ENCODE results near the gene SIRPA.

DNA sequence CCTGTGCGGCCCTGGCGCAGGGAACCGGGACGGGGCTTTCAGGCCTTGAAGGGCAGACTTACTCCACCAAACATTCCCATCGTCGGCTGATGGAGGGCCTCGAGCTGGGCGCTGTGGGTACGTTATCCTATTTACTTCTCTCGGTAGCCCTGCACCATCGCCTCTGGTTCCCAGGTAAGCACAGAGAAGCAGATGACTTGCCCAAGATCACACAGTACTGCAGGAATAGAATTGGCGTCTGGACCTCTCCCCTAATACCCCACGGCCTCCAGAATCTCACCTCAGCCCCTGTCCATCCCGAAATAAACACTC, 52.3 kb downstream of the SIRPA start:
- TF ChIP-seq, protein P1, sequence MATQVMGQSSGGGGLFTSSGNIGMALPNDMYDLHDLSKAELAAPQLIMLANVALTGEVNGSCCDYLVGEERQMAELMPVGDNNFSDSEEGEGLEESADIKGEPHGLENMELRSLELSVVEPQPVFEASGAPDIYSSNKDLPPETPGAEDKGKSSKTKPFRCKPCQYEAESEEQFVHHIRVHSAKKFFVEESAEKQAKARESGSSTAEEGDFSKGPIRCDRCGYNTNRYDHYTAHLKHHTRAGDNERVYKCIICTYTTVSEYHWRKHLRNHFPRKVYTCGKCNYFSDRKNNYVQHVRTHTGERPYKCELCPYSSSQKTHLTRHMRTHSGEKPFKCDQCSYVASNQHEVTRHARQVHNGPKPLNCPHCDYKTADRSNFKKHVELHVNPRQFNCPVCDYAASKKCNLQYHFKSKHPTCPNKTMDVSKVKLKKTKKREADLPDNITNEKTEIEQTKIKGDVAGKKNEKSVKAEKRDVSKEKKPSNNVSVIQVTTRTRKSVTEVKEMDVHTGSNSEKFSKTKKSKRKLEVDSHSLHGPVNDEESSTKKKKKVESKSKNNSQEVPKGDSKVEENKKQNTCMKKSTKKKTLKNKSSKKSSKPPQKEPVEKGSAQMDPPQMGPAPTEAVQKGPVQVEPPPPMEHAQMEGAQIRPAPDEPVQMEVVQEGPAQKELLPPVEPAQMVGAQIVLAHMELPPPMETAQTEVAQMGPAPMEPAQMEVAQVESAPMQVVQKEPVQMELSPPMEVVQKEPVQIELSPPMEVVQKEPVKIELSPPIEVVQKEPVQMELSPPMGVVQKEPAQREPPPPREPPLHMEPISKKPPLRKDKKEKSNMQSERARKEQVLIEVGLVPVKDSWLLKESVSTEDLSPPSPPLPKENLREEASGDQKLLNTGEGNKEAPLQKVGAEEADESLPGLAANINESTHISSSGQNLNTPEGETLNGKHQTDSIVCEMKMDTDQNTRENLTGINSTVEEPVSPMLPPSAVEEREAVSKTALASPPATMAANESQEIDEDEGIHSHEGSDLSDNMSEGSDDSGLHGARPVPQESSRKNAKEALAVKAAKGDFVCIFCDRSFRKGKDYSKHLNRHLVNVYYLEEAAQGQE (IDR thresholded peaks at IDR 0.05; ENCODE audit: insufficient read depth in 1 of 2, low read depth in 2 of 2, low read length in 2 of 2), result no peak
- TF ChIP-seq SIN3A (IDR thresholded peaks at IDR 0.05; ENCODE audit: borderline replicate concordance, insufficient read depth, low read length) (no peak), POLR2AphosphoS5 (IDR thresholded peaks at IDR 0.05; ENCODE audit: low read depth, low read length) (no peak)

All from PFSK-1 (cell line).